Lower lobe of right lung (tissue), 2 donors: ENCODE results near the gene PRAF2. TPM values are rescaled to one million over a fixed set of nuclear protein-coding genes. Genes with fewer than 3 reads are reported as not detected.

Experiments used
- ATAC-seq, 2 donors: fragments of 200-7000 bp; cut with Tn5 transposase; one replicate each; pipeline ENCODE4 v1.9.1; 2020 to 2022; ENCODE audit warnings: mild to moderate bottlenecking in 2 of 2, moderate library complexity in 2 of 2
- DNase-seq: peaks from one replicate; pipeline ENCODE4 v3.0.0-alpha.2; 2020
- H3K27ac ChIP-seq: fragments of 200-600 bp; one replicate; pipeline ENCODE4 v1.8.0; 2022
- H3K27me3 ChIP-seq: fragments of 200-600 bp; one replicate; pipeline ENCODE4 v1.8.0; 2022; ENCODE audit warnings: low read depth
- H3K36me3 ChIP-seq: fragments of 200-600 bp; one replicate; pipeline ENCODE4 v1.8.0; 2022; ENCODE audit warnings: mild to moderate bottlenecking
- H3K4me1 ChIP-seq: fragments of 200-600 bp; one replicate; pipeline ENCODE4 v1.8.0; 2022
- H3K4me3 ChIP-seq: fragments of 200-600 bp; one replicate; pipeline ENCODE4 v1.8.0; 2022; ENCODE audit warnings: mild to moderate bottlenecking
- H3K9me3 ChIP-seq: fragments of 200-600 bp; one replicate; pipeline ENCODE4 v1.8.0; 2022
- CTCF ChIP-seq: fragments of 200-600 bp; IDR thresholded peaks from one replicate; pipeline ENCODE4 v1.8.0; 2022; ENCODE audit warnings: antibody characterized with exemption, mild to moderate bottlenecking
- intact Hi-C: fragments of 100-400 bp; cut with DNase I; formaldehyde crosslinking; loops from one replicate; pipeline ENCODE4 v1.11.0; 2022
- total RNA-seq: library from RNA; stranded (reverse); fragmentation: NEBNext Ultra II Directional; extraction: Animal tissue kit (Norgen Biotek cat#: 25700); gene quantifications from one replicate; pipeline ENCODE4 v1.2.1, GENCODE V29; 2021
- donor health status: DM: no; HTN: yes; CAD: no; lungs with severe emphysema.

Gene PRAF2
- total RNA-seq, 1 donor from 2014 or later: 17.4 TPM

GRCh38 chrX:49054073-49054762 is 19.6 kb downstream of the PRAF2 start:
- peak overlapping the region; percentile 86 for H3K27ac ChIP-seq

GRCh38 chrX:49053223-49054072 is 20.4 kb downstream of the PRAF2 start:
- intact Hi-C loops: no loop called here
- DNase-seq (peak; percentile 75), ATAC-seq (peak; percentile 89 to 92)
- Histone ChIP-seq H3K36me3 (no peaks in the 10 kb centered on the region), H3K4me1 (no peaks in the 10 kb centered on the region), H3K9me3 (no peaks in the 10 kb centered on the region), H3K27ac (peak overlapping the region; percentile 86), H3K27me3 (no peaks in the 10 kb centered on the region), H3K4me3 (peak overlapping the region; percentile 60)
- TF ChIP-seq CTCF: no peak

More at GRCh38 chrX:49054073-49054762, 19.6 kb downstream of the PRAF2 start:
- ATAC-seq (no peak), DNase-seq (no peak)
- TF ChIP-seq CTCF: no peak
- Histone ChIP-seq H3K4me1 (no peaks in the 10 kb centered on the region), H3K4me3 (peak overlapping the region; percentile 60), H3K36me3 (no peaks in the 10 kb centered on the region), H3K9me3 (no peaks in the 10 kb centered on the region), H3K27me3 (no peaks in the 10 kb centered on the region)
- intact Hi-C loops: no loop called here

GRCh38 chrX:49043987-49044281 is 29.9 kb downstream of the PRAF2 start:
- peaks cover 7% of the 10 kb centered on the region for H3K36me3 ChIP-seq
- H3K27ac ChIP-seq: peak overlapping the region; percentile 76
- TF ChIP-seq CTCF: no peak
- peak overlapping the region; percentile 32 for H3K4me3 ChIP-seq
- no peak for ATAC-seq
- H3K9me3 ChIP-seq: no peaks in the 10 kb centered on the region
- intact Hi-C loops: no loop called here
- no peaks in the 10 kb centered on the region for H3K27me3 ChIP-seq
- H3K4me1 ChIP-seq: peaks cover 19% of the 10 kb centered on the region
- DNase-seq: no peak

- intact Hi-C loops: no loop called here
These were observed 30.4 kb downstream of the PRAF2 start, which contains the start of gene TFE3 for GRCh38 chrX:49043220-49043986. Gene TFE3, minus strand, starts transcription at chrX:49043357. Its CDS starts 131 bp downstream, at chrX:49043226.

More at GRCh38 chrX:49043220-49043986, 30.4 kb downstream of the PRAF2 start, which contains the start of gene TFE3:
- no peaks in the 10 kb centered on the region for H3K27me3 ChIP-seq
- DNase-seq (peak; percentile 99), ATAC-seq (peak; percentile 92 to 95)
- TF ChIP-seq CTCF: peak; percentile 55
- peak within 1 kb of the TSS; percentile 72 for H3K4me3 ChIP-seq
- H3K27ac ChIP-seq: peak within 1 kb of the TSS; percentile 96
- H3K36me3 ChIP-seq: peaks cover 12% of the 10 kb centered on the region
- H3K4me1 ChIP-seq: peaks cover 24% of the 10 kb centered on the region
- no peaks in the 10 kb centered on the region for H3K9me3 ChIP-seq
